Keratinocyte (primary cell): Measurements from ENCODE around the gene ADAMTSL3. TPM values are rescaled to one million over a fixed set of nuclear protein-coding genes. Genes with fewer than 3 reads are reported as not detected.
"Not testable (repeated sequence)": the region's sequence is repeated elsewhere in the genome, so short reads cannot be mapped to it uniquely, and the experiment has no call there.

ENCODE experiments used
- DNase-seq: peaks from one replicate; pipeline ENCODE4 v3.0.0-alpha.2; 2011; ENCODE audit warnings: low read depth, missing footprints, low spot score
- FAIRE-seq: peaks from 2 replicates; lab custom pipeline; 2011; peaks lifted over from hg19 to GRCh38; lab: Jason Lieb, UNC
- H2AFZ ChIP-seq: 2 replicates; pipeline ENCODE4 v1.6.0; 2012; ENCODE audit warnings: low read length, control low read depth, inconsistent platforms; ENCODE audit not compliant: control insufficient read depth
- H3K27ac ChIP-seq: 2 replicates; pipeline ENCODE4 v1.5.1; 2011; ENCODE audit warnings: low read length; ENCODE audit not compliant: control insufficient read depth, insufficient read depth
- H3K27me3 ChIP-seq: 3 replicates; pipeline ENCODE4 v1.6.0; 2011; ENCODE audit warnings: low read length; ENCODE audit not compliant: control insufficient read depth, insufficient read depth; ENCODE audit errors: extremely low read depth
- H3K36me3 ChIP-seq, 2 experiments: 2 replicates in 1 of 2; 3 replicates in 1 of 2; pipeline ENCODE4 v1.5.1; 2011; ENCODE audit warnings: low read length in 2 of 2, mild to moderate bottlenecking in 1 of 2; ENCODE audit not compliant: control insufficient read depth in 2 of 2, insufficient read depth in 2 of 2; ENCODE audit errors: extremely low read depth in 1 of 2
- H3K4me1 ChIP-seq: 3 replicates; pipeline ENCODE4 v1.5.1; 2011; ENCODE audit warnings: low read length; ENCODE audit not compliant: control insufficient read depth, insufficient read depth; ENCODE audit errors: extremely low read depth
- H3K4me2 ChIP-seq: 3 replicates; pipeline ENCODE4 v1.6.0; 2011; ENCODE audit warnings: low read depth, low read length; ENCODE audit not compliant: control insufficient read depth, insufficient read depth; ENCODE audit errors: extremely low read depth
- H3K4me3 ChIP-seq, 3 experiments: fragments of 200-600 bp in 1 of 3; sonication (generic) in 1 of 3; 2 replicates in 2 of 3; 3 replicates in 1 of 3; pipeline ENCODE4 v1.5.1; 2011 to 2016; ENCODE audit warnings: low read length in 3 of 3, mild to moderate bottlenecking in 3 of 3, control low read depth in 2 of 3, inconsistent platforms in 1 of 3, low read depth in 1 of 3, mixed read lengths in 1 of 3, mixed run types in 1 of 3, moderate library complexity in 1 of 3; ENCODE audit not compliant: control insufficient read depth in 2 of 3, insufficient read depth in 2 of 3; ENCODE audit errors: extremely low read depth in 1 of 3
- H3K79me2 ChIP-seq: 2 replicates; pipeline ENCODE4 v1.6.0; 2012; ENCODE audit warnings: low read length; ENCODE audit not compliant: control insufficient read depth, insufficient read depth
- H3K9ac ChIP-seq: 3 replicates; pipeline ENCODE4 v1.6.0; 2011; ENCODE audit warnings: low read length; ENCODE audit not compliant: control insufficient read depth, insufficient read depth; ENCODE audit errors: extremely low read depth
- H3K9me1 ChIP-seq: 3 replicates; pipeline ENCODE4 v1.6.0; 2011; ENCODE audit warnings: low read length; ENCODE audit not compliant: control insufficient read depth, insufficient read depth; ENCODE audit errors: extremely low read depth
- H3K9me3 ChIP-seq: 2 replicates; pipeline ENCODE4 v1.5.1; 2012; ENCODE audit warnings: low read depth, low read length; ENCODE audit not compliant: control insufficient read depth
- H4K20me1 ChIP-seq: 3 replicates; pipeline ENCODE4 v1.6.0; 2011; ENCODE audit warnings: low read length; ENCODE audit not compliant: control insufficient read depth, insufficient read depth; ENCODE audit errors: extremely low read depth
- CTCF ChIP-seq, 3 experiments: IDR thresholded peaks in 1 of 3; conservative IDR thresholded peaks in 1 of 3; optimal IDR thresholded peaks in 1 of 3; 2 replicates in 2 of 3; 3 replicates in 1 of 3; pipeline versions ENCODE3 to v1.5.1; 2011; ENCODE audit warnings: low read length in 3 of 3, mild to moderate bottlenecking in 3 of 3, moderate library complexity in 2 of 3, control low read depth in 1 of 3, inconsistent platforms in 1 of 3; ENCODE audit not compliant: insufficient read depth in 2 of 3; ENCODE audit errors: extremely low read depth in 1 of 3
- EZH2 ChIP-seq: IDR thresholded peaks from one replicate; pipeline ENCODE4 v1.6.1; 2012; ENCODE audit warnings: inconsistent platforms, mild to moderate bottlenecking, low read length, moderate library complexity
- dilution Hi-C: fragments of 300-500 bp; cut with MboI; formaldehyde crosslinking; loops from one replicate; pipeline ENCODE4 v1.7.0; 2020; ENCODE audit warnings: low sequenced_read_pairs; ENCODE audit not compliant: extremely low pct_ligation_motif_present
- polyA plus RNA-seq, 5 experiments: library from polyadenylated mRNA; depleted of rRNA in 3 of 5; stranded (reverse) in 3 of 5; stranded (forward) in 1 of 5; unstranded in 1 of 5; fragments of >200 nt; gene quantifications; 1 replicate in 1 of 5; 2 replicates in 3 of 5; 3 replicates in 1 of 5; pipeline versions ENCODE4 v1.2.1 to v1.2.3, GENCODE V29; 2011 to 2012; ENCODE audit warnings: missing spikeins in 2 of 5, low read depth in 1 of 5, low replicate concordance in 1 of 5

The ADAMTSL3 gene
- polyA plus RNA-seq, 1 donor (not counting 4 experiments of a cell fraction or from before 2014, with no cell fraction given) = 0.01 TPM

DNA sequence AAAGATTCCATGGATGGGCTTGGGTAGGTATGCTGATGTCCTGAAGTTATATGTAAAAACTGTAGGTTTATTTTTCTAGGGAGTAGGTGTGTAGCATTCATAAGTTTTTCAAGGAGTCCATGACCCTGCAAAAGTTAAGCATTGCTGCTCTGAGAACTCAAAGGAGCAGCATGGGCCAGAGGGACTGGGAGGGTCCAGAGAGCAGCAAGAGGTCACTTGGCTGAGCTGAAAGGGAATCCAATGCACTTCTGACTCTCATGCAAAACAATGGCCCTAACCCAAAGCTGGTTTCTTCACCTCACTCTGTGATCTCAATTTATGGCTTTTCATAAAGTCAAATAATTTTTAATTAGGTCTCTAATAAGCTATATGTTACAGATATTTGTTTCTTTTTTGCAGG is 383.4 kb downstream of the ADAMTSL3 start:
- dilution Hi-C loops = no loop called here
- H4K20me1 ChIP-seq = no peaks in the 10 kb centered on the region
- H3K4me1 ChIP-seq = no peaks in the 10 kb centered on the region
- DNase-seq = no peak
- H2AFZ ChIP-seq = no peak overlapping the region
- no peak overlapping the region for H3K4me3 ChIP-seq
- H3K9me3 ChIP-seq = no peaks in the 10 kb centered on the region
- H3K27ac ChIP-seq = no peak overlapping the region
- H3K36me3 ChIP-seq = no peaks in the 10 kb centered on the region
- H3K9me1 ChIP-seq = no peaks in the 10 kb centered on the region
- no peak overlapping the region for H3K4me2 ChIP-seq
- no peak for FAIRE-seq
- H3K79me2 ChIP-seq = no peaks in the 10 kb centered on the region
- H3K27me3 ChIP-seq = peaks cover 2% of the 10 kb centered on the region
- H3K9ac ChIP-seq = no peak overlapping the region
- no peak for TF ChIP-seq CTCF (optimal IDR thresholded peaks at IDR 0.05 in 1 of 3, IDR thresholded peaks at IDR 0.05 in 1 of 3, conservative IDR thresholded peaks at IDR 0.05 in 1 of 3; ENCODE audit: extremely low read depth in 1 of 3, insufficient read depth in 2 of 3, low read length in 3 of 3)
- TF ChIP-seq EZH2 = no peak

- H3K79me2 ChIP-seq, H3K9me1 ChIP-seq, dilution Hi-C loops, H3K4me3 ChIP-seq, H3K4me2 ChIP-seq, DNase-seq, H3K4me1 ChIP-seq, H4K20me1 ChIP-seq, H3K9ac ChIP-seq, H2AFZ ChIP-seq, H3K36me3 ChIP-seq, FAIRE-seq, H3K27me3 ChIP-seq, H3K27ac ChIP-seq, H3K9me3 ChIP-seq: not testable (repeated sequence)
These were observed 388.6 kb downstream of the ADAMTSL3 start for GRCh38 chr15:84042434-84043056.
